T-helper 1 cell treated with Interleukin-12 subunit alpha and Interleukin-12 subunit beta and Interleukin-4 antibody, amounts not matched to agents 30 ng/mL and 1 ng/mL, for 36 hours (primary cell): ENCODE measurements around the gene PLEKHA8. TPM values are rescaled to one million over a fixed set of nuclear protein-coding genes. Genes with fewer than 3 reads are reported as not detected.

Source experiments
- intact Hi-C: fragments of 100-400 bp; cut with micrococcal nuclease; formaldehyde crosslinking; loops from one replicate; pipeline ENCODE4 v1.15.1; 2024
- total RNA-seq: library from RNA; stranded (reverse); gene quantifications from 2 replicates; pipeline ENCODE4 v1.2.3, GENCODE V29; 2022

Gene PLEKHA8
- total RNA-seq, 1 donor from 2014 or later = 7.1 TPM

DNA sequence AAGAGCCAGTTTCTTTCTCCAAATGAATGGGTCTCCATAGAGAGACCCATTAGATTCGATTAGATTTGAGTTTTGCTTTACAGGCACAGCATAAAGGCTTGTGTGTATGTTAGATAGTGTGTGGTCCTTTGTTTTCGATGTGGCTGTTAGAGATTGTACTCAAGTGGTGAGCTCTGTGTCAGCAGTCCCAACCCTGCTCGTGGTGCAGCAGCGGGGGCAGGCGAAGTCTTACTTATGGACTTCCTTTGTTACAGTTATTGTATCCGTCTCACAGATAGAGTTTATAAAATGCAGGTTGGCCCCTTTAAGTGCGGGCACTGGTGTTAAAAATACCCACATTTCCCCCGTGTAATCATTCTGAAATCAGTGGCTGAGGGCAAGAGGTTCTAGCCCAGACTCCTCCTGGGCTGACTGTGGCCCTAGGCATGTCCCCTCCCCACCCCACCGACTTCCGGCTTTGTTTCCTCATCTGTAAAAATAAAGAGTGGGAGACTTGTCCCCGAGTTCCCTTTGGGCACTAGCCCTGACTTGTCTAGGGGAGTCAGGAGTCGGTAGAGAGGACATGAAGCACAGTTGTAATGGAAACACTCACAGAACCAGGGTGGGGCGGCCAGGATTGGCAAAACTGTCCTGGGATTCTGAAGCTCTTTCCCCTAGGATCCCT is 135.2 kb downstream of the PLEKHA8 start:
- intact Hi-C loops = loop anchor here (2.0 to 5.0 kb wide), 4 partner anchors 121 to 401 kb away; partner anchors contain the start of gene ZNRF2

DNA sequence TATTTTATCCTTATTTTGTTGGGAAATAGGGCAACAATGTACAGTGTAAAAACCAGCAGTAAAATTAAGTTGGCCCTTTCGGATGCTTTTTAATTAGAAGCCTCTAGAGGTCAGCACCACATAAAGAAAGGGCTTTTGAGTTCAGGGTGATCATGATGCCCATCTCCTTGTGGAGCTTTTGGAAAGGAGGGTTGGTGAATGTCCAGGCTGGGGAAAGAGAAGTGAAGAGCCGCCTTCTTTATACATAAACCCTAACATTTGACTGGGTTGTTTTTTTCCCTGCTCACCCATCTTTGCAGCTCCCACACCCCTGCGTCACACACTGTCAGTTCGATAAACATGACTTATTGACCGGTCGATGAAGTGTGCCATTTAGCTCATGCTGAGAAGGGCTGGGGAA is 136.4 kb downstream of the PLEKHA8 start:
- intact Hi-C loops = loop anchor here (1.0 to 5.0 kb wide), 5 partner anchors 188 to 346 kb away; partner anchors contain the start of gene NOD1

DNA sequence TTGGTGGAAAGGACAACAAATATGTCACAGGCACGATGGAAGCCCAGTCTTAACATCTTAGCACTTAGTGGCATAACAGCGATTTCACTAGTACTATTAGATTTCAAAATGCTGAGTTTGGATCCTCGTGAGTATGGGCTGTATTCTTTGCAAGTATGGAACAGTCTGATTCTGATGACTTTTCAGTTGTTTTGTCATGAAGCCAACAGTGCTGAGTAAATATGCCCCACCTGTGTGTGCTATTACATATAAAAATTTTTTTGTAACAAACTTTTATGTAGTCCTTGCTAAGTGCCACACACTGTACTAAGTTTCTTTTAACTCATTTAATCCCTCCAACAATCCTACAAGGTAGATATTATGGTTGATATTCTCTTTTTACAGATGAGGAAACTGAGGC is 137.4 kb downstream of the PLEKHA8 start:
- intact Hi-C loops = loop anchor here (2.0 kb wide), 2 partner anchors 313 to 345 kb away; partner anchors contain the start of gene NOD1

DNA sequence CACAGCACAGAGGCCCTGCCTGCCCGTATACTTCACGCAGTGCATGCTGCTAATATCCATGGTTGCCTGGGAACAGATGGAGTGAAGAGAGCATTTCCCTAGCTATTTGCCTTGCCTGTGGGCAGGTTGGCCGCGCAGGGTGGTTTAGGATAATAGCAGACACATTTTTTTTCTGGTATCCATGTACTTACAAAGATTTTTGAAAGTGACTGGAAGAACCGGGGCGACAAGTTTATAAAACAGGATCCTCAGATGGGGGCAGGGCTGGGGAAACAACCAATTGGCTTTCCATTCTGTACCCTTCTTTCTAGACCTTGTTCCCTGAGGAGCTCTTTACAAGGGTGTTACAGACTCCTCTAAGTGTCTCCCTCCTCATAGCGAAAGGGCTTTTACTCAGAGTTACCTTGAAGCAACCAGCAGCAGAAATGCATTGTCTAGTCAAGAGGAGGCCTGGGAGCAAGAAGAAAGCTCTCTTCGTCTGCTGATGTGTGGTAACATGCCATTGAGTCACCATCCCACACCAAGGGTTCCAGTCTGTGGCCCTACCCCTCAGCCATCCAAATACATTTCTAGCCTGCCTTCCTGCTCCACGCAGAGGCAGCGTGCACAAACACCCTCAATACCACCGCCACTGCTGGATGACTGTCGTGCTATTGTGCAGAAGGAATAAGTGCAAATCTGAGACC is 138.1 kb downstream of the PLEKHA8 start:
- intact Hi-C loops = no loop called here

DNA sequence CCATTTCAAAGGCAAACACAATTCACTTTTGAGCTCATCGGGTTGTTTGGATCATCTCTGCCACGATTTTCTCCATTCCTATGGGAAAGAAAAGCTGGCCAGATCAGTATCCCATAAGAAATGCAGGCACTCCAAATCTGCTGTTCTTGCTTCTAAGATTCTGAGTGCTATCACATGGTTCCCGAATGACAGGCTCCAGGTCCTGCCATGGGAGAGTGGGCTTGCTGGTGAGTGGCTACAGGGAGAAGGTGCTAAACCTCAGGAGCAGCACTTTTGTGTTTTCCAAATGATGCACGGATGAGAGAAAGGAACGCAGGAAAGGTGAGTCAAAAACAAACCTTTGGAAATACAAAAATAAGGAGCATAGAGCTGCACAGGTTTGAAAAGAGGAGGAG is 138.6 kb downstream of the PLEKHA8 start:
- intact Hi-C loops = no loop called here

DNA sequence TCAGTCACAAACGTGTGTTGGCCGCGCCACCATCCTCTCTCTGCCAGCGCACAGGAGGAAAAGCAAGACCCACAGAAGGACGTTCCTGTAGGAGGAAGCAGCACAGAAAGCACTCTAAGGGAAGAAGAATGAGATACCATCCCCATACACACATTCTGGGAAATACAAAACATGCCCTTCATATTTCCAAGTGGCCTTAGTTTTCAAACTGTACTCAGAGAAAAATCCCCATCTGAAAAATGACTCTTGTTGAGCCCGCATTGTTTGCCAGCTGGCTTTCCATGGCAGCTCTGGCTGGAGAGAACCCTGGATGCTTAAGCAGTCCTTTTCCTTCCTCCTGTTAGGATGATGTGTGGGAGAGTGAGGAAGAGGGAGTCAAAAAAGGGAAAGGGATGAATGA is 139.7 kb downstream of the PLEKHA8 start:
- intact Hi-C loops = no loop called here

DNA sequence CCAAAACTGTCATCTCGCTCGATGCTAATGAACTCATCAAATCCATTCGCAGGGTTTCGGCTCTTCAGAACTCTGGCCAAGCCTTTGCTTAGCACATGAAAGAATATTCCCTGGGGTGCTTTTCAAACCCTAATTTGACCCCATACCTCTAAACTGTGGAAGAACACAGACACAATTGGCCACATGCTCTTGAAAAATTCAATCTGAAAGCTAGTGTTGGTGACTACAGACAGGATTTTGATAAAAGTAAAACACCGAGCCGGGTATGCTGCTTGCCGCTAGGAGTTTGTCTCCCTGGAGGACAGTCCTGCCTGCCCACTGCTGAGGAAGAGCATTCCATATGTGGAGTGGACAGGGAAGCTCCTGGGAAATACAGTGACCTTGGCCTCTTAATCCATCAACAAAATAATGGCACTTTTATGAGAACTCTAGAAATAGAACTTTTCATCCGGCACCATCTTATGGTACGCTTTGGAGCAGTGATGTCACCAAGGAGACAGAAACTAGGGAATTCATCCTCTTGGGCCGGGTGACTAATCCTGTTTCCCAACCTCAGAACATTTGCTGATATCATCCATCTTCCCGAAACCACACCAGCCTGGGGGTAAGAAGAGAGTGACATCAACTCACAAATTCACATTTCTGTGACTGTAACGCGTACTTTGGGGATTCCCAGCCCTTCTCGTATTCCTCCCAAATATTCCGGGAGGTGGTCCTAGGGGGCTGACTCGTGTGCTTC is 140.8 kb downstream of the PLEKHA8 start:
- intact Hi-C loops = no loop called here

DNA sequence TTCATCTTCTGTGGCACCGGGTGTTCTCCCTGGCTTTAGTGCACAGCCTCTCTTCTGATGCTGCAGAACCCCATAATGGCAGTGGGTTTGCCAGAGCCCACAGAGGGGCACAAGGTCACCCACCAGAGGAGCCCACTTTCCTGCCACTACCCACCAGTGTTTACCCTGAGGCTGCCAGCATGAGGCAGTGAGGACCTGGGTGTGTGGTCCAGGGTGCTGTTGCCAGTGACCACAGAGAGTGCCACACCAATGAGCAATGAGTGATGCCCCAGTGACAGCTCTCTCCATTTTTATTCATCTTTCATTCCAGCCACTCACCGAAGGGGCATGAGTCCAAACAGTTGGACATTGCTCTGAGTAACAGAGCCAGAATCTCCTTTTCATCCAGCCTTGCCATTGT is 141.4 kb downstream of the PLEKHA8 start:
- intact Hi-C loops = no loop called here

DNA sequence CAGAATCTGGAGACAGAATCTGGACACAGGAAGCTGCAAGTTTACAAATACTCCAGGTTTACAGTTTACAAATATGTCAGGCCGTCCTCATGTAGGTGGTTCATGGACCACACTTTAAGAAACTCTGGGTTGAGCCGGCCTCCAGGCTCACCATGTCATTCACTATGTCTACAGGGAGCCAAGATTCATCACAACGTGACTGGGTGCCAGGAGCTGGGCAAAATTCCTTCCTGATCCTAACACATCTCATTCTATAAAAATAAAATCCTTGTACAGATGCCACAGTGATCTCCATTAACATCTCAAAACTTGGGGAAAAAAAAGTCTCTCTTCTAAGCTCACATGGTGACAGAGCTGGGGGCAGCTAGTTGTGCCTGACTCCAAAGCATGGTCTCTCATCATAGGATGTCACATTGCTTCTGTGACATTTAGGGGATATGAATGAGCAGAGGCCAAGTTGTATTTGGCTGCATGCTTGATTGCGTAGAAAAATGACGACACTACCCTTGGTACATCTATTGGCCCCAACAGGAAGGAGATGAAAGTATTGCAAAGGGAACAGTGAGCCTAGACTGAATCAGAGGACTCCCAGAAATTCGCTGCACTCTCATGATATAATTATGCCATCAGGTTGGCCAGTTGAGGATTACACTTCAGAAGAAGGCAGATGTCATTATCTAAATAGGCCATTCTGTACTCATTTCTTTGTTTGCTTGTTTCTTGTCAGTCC is 142.4 kb downstream of the PLEKHA8 start:
- intact Hi-C loops = no loop called here

DNA sequence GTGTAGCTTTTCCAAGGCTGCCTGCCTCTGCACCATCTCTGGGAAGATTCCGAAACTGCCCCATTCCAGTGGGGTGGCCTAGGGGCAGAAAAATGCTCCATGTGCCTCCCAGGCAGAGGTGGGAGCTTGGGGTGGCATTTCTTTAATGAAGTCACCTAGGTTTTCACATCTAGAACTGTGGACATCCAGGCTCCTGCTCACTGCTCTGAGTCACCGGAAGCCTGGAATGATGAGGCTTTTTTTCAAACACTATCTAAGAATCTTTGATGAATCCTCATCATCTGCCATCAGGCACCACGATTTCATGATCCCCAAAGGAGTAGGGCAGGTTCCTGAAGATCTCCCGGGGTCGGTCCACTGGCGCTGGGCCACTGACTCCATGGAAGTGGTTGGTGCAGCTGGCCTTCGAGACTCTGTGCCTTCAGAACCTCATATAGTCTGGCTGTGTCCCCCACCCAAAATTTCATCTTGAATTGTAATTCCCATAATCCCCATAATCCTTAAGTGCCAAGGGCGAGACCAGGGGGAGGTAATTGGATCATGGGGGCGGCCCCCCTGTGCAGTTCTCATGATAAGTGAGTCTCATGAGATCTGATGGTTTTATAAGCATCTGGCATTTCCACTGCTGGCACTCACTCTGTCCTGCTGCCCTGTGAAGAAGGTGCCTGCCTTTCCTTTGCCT is 143.7 kb downstream of the PLEKHA8 start:
- intact Hi-C loops = no loop called here

DNA sequence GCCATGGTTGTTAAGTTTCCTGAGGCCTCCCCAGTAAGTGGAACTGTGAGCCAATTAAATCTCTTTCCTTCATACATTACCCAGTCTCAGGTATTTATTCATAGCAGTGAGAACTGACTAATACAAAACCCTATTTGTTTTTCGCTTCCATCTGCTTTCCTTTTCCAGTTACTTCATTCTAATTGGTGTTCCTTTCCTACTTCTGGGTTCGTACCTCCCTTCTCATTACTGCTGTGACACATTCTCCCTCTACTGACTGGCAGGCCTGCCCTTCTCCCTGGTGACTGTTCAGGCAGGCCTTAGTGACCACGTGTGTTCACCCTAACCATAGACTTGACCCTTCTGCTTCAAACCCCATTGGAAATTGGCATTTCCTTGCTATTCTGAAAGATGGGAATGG is 144.2 kb downstream of the PLEKHA8 start:
- intact Hi-C loops = no loop called here

DNA sequence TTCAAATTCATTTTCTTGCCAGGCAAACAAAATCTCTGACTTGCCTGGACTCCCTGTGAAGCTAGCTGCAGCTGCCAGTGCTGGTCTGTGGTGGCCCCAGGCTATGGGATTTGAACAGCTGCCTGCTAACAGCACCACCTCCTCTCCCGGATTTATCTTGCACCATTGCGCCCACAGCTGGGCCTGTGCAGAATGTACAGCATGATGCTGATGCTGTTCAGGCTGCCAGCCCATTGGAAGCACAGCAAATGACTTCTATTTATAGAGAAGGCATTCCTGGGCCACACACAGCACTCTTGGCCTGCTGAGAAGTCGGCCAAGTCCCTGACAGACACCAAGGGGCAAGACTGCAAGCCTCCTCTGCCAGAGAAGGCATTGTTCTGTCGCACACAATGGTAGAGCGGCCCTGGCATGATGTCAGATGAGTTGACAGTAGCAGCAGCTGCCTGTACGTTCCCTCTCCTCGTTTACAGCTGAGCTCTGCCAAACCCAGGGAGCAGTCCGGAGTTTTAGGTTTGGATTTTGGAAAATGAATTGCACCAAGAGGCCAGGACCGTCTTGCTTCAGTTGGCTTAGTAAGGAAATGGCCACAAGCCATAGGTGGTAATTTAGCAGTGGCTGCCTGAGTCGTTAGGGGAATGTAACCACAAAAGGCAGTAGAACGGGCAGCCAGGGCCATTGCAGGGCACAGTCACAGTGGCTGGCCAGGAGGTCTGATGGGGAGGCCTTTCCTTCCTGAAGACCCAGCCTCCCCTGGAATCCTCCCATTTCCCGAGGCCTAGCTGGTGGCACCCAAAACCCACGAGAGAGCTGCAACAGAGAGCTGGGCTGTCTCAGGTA is 145.1 kb downstream of the PLEKHA8 start:
- intact Hi-C loops = no loop called here

DNA sequence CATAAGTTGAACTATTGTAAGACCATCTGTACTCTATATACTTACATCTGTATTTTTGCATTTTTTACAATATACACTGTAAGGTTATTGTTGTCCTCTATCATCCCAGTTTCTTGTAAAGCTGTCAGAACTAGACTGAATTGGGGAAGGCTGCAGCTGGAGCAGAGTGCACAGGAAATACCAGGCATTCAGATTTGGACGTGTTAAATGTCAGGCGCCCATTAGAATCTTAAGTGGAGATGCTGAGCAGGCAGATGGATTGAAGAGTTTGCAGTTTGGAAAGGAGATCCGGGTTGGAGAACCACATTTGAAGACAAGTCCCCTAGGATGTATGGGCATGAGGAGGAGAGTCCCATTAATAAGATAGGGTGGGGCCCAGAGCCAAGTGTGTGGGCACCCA is 147.0 kb downstream of the PLEKHA8 start:
- intact Hi-C loops = no loop called here

DNA sequence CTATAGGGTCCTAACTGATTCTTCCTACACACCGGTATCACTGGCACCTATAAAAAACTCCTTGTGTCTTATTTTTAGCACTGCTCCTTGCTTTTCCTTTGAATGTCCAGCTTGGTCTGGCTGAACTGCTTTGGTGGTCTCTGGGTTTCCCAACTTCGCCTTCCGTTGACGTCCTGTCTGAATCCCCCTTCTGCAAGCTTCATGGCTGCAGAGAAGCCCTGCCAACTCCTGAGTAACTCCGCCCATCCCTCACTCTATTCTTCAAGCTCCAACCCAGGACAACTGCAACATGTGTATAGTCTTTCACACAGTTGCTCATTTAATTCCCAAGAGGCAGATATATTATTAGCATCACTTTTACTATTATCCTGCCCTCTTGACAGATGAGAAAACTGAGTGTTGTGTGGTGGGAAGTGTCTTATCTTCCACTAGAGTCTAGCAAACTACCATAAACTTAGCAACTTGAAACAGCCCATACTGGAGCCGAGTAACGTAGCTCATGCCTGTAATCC is 147.5 kb downstream of the PLEKHA8 start:
- intact Hi-C loops = no loop called here

DNA sequence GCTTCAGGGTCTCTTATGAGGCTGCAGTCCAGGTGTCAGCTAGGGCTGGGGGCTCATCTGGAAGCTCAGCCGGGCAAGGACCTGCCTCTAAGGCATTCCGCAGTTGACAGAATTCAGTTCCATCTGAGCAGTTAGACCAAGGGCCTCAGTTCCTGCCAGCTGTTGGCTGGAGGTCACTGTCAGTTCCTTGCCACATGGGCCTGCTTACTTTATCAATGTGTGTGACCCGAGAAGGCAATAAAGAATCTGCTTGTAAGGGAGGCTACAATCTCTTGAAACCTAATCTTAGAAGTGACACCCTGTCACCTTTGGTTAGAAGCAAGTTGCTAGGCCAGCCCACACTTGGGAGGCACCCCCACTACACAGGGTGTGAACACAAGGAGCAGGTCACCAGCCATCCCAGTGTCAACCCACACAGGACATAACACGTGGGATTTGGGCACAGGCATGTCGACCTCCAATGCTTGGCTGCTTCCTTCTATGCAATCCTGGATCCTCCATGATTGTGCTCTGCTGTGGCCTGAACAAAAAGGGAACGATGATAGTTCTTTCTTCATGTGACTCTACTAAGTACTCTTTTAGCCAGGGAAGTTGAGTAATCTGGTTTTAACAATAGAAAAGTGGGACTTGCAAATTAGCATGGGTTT is 148.4 kb downstream of the PLEKHA8 start:
- intact Hi-C loops = no loop called here

DNA sequence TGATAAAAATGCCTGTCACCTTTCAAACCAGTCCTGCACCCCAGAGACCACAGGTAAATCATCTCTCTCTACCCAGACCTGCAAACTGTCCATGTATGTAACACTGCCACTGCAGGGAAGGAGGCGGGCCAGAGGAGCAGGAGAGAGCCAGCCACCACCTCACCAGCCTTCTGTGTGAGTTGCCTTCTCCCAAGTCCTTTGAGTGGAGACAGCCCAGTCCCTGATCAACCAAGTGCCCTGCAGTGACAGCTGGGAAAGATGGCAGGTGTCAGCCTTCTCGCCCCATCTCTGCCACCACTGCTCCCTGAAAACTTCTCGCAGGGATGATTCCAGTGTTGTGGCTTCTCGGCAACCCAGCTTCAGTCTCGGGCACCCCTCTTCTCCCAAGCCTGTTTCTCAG is 149.0 kb downstream of the PLEKHA8 start:
- intact Hi-C loops = no loop called here

DNA sequence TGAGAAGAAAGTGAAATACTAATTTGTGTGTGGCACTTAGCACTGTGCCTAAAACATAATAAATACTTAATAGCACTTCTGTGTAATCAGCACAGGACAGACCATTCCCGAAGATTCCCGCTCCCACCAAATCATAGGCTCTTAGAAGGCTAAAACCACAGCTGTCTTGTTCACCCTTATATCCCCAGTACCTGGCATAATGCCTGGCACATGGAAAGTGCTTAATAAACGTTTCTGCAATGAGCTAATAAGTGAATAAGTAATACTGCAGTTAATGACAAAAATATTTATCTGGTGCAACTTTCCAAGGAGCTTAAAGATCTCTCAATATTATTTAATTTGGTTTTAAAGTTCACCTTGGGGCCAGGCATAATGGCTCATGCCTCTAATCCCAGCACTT is 149.8 kb downstream of the PLEKHA8 start:
- intact Hi-C loops = no loop called here

DNA sequence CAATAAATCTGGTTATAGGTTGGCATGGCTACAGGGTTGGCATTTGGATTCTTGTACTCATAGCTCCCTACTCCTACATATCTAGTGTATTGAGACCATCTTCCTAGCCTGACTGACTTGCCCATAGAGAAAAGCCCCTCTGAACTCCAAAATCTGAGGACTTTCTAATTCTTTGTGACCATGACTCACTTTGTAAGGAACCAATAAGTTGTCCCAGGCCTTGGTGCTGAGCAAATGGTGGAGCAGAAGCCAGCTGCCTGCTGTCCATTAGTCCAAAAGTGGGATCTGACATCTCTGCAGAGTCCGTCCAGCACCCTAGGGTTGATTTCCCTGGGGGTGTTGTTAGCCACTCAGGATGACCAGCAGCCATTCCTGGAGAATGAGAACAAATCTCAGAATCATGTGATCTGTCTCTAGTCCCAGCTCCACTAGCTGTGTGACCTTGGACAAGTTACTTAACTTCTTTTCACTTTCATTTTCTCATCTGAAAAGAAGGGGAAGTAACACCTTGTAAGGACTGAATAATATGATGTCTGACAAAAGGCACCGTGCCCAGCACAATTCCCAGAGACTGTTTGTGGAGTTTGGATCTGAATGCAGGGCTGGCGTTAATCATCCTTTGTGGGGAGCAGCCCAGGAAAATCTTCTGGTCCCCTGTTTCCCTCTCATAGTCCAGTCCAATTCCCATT is 150.7 kb downstream of the PLEKHA8 start:
- intact Hi-C loops = no loop called here
